VCaP (cell line): ENCODE measurements around the gene TENM3.

ENCODE experiments used
- H3K27ac ChIP-seq: fragments of 450-650 bp; 2 replicates; pipeline ENCODE4 v1.5.1; 2017
- CTCF ChIP-seq: fragments of 450-650 bp; conservative IDR thresholded peaks from 2 replicates; pipeline ENCODE4 v1.5.1; 2017; ENCODE audit warnings: mild to moderate bottlenecking, moderate library complexity

The TENM3 gene

GRCh38 chr4:182578402-182578801, 335.2 kb downstream of the TENM3 start:
- H3K27ac ChIP-seq, result no peak overlapping the region

GRCh38 chr4:182582245-182582644, 339.0 kb downstream of the TENM3 start:
- no peak for TF ChIP-seq CTCF
- no peak overlapping the region for H3K27ac ChIP-seq

More at GRCh38 chr4:182578402-182578801, 335.2 kb downstream of the TENM3 start:
- TF ChIP-seq CTCF, result no peak

- no peak for TF ChIP-seq CTCF
- H3K27ac ChIP-seq, result no peak overlapping the region
Measured at GRCh38 chr4:182583703-182584415, 340.7 kb downstream of the TENM3 start.

- H3K27ac ChIP-seq, result no peak overlapping the region
Measured at GRCh38 chr4:182585321-182585720, 342.1 kb downstream of the TENM3 start.

GRCh38 chr4:182589100-182589499, 345.9 kb downstream of the TENM3 start:
- no peak for TF ChIP-seq CTCF
- H3K27ac ChIP-seq, result no peak overlapping the region

More at GRCh38 chr4:182585321-182585720, 342.1 kb downstream of the TENM3 start:
- TF ChIP-seq CTCF, result no peak

GRCh38 chr4:182593402-182593801, 350.2 kb downstream of the TENM3 start:
- no peak for TF ChIP-seq CTCF
- H3K27ac ChIP-seq, result no peak overlapping the region

- TF ChIP-seq CTCF, result no peak
- H3K27ac ChIP-seq, result no peak overlapping the region
Measured at GRCh38 chr4:182593864-182594263, 350.7 kb downstream of the TENM3 start.
